GM12878 (cell line): ENCODE results near the gene CRTC3. TPM values are rescaled to one million over a fixed set of nuclear protein-coding genes. Genes with fewer than 3 reads are reported as not detected.

Source experiments
- ATAC-seq: fragments of 200-7000 bp; cut with Tn5 transposase; 3 replicates; pipeline ENCODE4 v1.9.1; 2020; ENCODE audit warnings: mild to moderate bottlenecking, moderate library complexity
- BruUV-seq: library from RNA; stranded (reverse); fragments of 400-500 nt; replicated peaks from 2 replicates; lab custom pipeline; 2021; lab: Mats Ljungman, UMichigan
- CTCF ChIA-PET: fragments of 300-600 bp; sonication (Branson Sonifier 250); formaldehyde crosslinking; extraction: SDS; loops from one replicate; lab custom pipeline; 2021; ENCODE audit warnings: inconsistent platforms; lab: Yijun Ruan, JAX
- POLR2A ChIA-PET: fragments of 350-600 bp; formaldehyde crosslinking; extraction: SDS; loops from one replicate; lab custom pipeline; 2021; ENCODE audit warnings: inconsistent platforms; lab: Charles Lee
- RAD21 ChIA-PET: fragments of 300-600 bp; sonication (Branson Sonifier 250); formaldehyde crosslinking; loops from one replicate; lab custom pipeline; 2023; ENCODE audit warnings: antibody characterized with exemption; ENCODE audit not compliant: unreplicated experiment; lab: Charles Lee
- SMC1A ChIA-PET: fragments of 300-600 bp; sonication (Branson Sonifier 250); formaldehyde crosslinking; loops from one replicate; lab custom pipeline; 2023; ENCODE audit not compliant: unreplicated experiment, uncharacterized antibody; lab: Charles Lee
- DNase-seq: peaks from one replicate; pipeline ENCODE4 v3.0.0-alpha.2; 2011; ENCODE audit warnings: low read depth, low spot score
- FAIRE-seq: peaks from 3 replicates; lab custom pipeline; 2011; peaks lifted over from hg19 to GRCh38; lab: Jason Lieb, UNC
- H2AFZ ChIP-seq: 2 replicates; pipeline ENCODE4 v1.6.0; 2011; ENCODE audit warnings: low read depth, low read length, control low read depth; ENCODE audit not compliant: control insufficient read depth
- H3K27ac ChIP-seq: 2 replicates; pipeline ENCODE4 v1.5.1; 2011; ENCODE audit warnings: control low read depth; ENCODE audit not compliant: control insufficient read depth, insufficient read depth
- H3K27me3 ChIP-seq, 2 experiments: replicated peaks in 1 of 2; 2 replicates each; pipeline versions ENCODE4 v1.6.0 to v1.6.1; 2011; ENCODE audit warnings: low read length in 1 of 2; ENCODE audit not compliant: control insufficient read depth in 2 of 2, insufficient read depth in 2 of 2
- H3K36me3 ChIP-seq, 2 experiments: 2 replicates each; pipeline ENCODE4 v1.5.1; 2011; ENCODE audit warnings: low read length in 1 of 2; ENCODE audit not compliant: control insufficient read depth in 2 of 2, insufficient read depth in 2 of 2
- H3K4me1 ChIP-seq: 2 replicates; pipeline ENCODE4 v1.6.1; 2011; ENCODE audit warnings: mild to moderate bottlenecking, low read length, moderate library complexity, mixed read lengths; ENCODE audit not compliant: control insufficient read depth, insufficient read depth
- H3K4me2 ChIP-seq: 2 replicates; pipeline ENCODE4 v1.6.0; 2011; ENCODE audit warnings: control low read depth; ENCODE audit not compliant: control insufficient read depth, insufficient read depth
- H3K4me3 ChIP-seq: fragments of 200-600 bp; sonication (generic); 2 replicates; pipeline ENCODE4 v1.5.1; 2016
- H3K79me2 ChIP-seq: 2 replicates; pipeline ENCODE4 v1.6.0; 2011; ENCODE audit warnings: low read length; ENCODE audit not compliant: control insufficient read depth, insufficient read depth
- H3K9ac ChIP-seq: 2 replicates; pipeline ENCODE4 v1.8.0; 2011; ENCODE audit warnings: low read length, control low read depth, mixed read lengths; ENCODE audit not compliant: control insufficient read depth, insufficient read depth
- H3K9me3 ChIP-seq: replicated peaks from 3 replicates; pipeline ENCODE4 v1.5.1; 2011; ENCODE audit warnings: mild to moderate bottlenecking, low read length; ENCODE audit not compliant: control insufficient read depth, insufficient read depth
- H4K20me1 ChIP-seq: 2 replicates; pipeline ENCODE4 v1.6.0; 2011; ENCODE audit not compliant: control insufficient read depth, insufficient read depth
- ASH2L ChIP-seq: fragments of 300-600, 200-600 bp; sonication (generic); IDR thresholded peaks from 2 replicates; pipeline ENCODE4 v1.6.1; 2017; ENCODE audit warnings: low read depth, mild to moderate bottlenecking, borderline replicate concordance
- BACH1 ChIP-seq: fragments of 450-650 bp; IDR thresholded peaks from 2 replicates; pipeline ENCODE4 v1.6.1; 2017; ENCODE audit warnings: mild to moderate bottlenecking, borderline replicate concordance
- BRCA1 ChIP-seq: IDR thresholded peaks from 2 replicates; pipeline ENCODE4 v1.6.1; 2011; ENCODE audit warnings: low read depth, low read length, improper control_type of control experiment
- CREM ChIP-seq: IDR thresholded peaks from 2 replicates; pipeline ENCODE4 v1.6.1; 2014; ENCODE audit warnings: antibody characterized with exemption, low read depth
- ESRRA ChIP-seq: IDR thresholded peaks from 2 replicates; pipeline ENCODE4 v1.6.1; 2012; ENCODE audit warnings: mild to moderate bottlenecking, low read length, improper control_type of control experiment
- FOS ChIP-seq: IDR thresholded peaks from 3 replicates; pipeline ENCODE4 v1.6.1; 2011; ENCODE audit warnings: borderline replicate concordance; ENCODE audit not compliant: insufficient read length; ENCODE audit errors: extremely low read depth
- FOXK2 ChIP-seq: fragments of 450-650 bp; IDR thresholded peaks from 2 replicates; pipeline ENCODE4 v1.6.1; 2017; ENCODE audit warnings: mild to moderate bottlenecking, moderate library complexity
- HDAC2 ChIP-seq: fragments of 200-600 bp; sonication (generic); IDR thresholded peaks from 2 replicates; pipeline ENCODE4 v1.6.1; 2017
- NFYA ChIP-seq: IDR thresholded peaks from 2 replicates; pipeline ENCODE4 v1.6.1; 2011; ENCODE audit warnings: low read depth, mild to moderate bottlenecking, low read length, improper control_type of control experiment, borderline replicate concordance
- NR2C1 ChIP-seq: fragments of 450-650 bp; IDR thresholded peaks from 2 replicates; pipeline ENCODE4 v1.6.1; 2017; ENCODE audit warnings: antibody characterized with exemption, mild to moderate bottlenecking, moderate library complexity
- NR2C2 ChIP-seq: IDR thresholded peaks from 2 replicates; pipeline ENCODE4 v1.6.1; 2011; ENCODE audit warnings: borderline replicate concordance, low read depth; ENCODE audit not compliant: control insufficient read depth, insufficient read length
- NRF1 ChIP-seq: conservative IDR thresholded peaks from 2 replicates; pipeline ENCODE4 v1.6.1; 2011; ENCODE audit warnings: mild to moderate bottlenecking, low read depth, low read length, improper control_type of control experiment
- PML ChIP-seq: IDR thresholded peaks from 2 replicates; pipeline ENCODE4 v1.6.1; 2012; ENCODE audit warnings: low read length, inconsistent platforms
- SMAD1 ChIP-seq: fragments of 450-650 bp; IDR thresholded peaks from 2 replicates; pipeline ENCODE4 v1.6.1; 2018; ENCODE audit warnings: mild to moderate bottlenecking, low read depth; ENCODE audit not compliant: partially characterized antibody
- SUPT20H ChIP-seq: IDR thresholded peaks from 2 replicates; pipeline ENCODE4 v1.6.1; 2011; ENCODE audit warnings: low read depth, mild to moderate bottlenecking, low read length, moderate library complexity, borderline replicate concordance; ENCODE audit not compliant: control insufficient read depth
- SUZ12 ChIP-seq: fragments of 200-600 bp; sonication (generic); IDR thresholded peaks from one replicate; pipeline ENCODE4 v1.6.1; 2018; ENCODE audit warnings: antibody characterized with exemption, mild to moderate bottlenecking; ENCODE audit not compliant: unreplicated experiment
- TCF12 ChIP-seq: IDR thresholded peaks from 2 replicates; pipeline ENCODE4 v1.6.1; 2011; ENCODE audit warnings: low read depth, mild to moderate bottlenecking, low read length
- ZBED1 ChIP-seq: IDR thresholded peaks from 2 replicates; pipeline ENCODE4 v1.6.1; 2016; ENCODE audit warnings: borderline replicate concordance
- ZZZ3 ChIP-seq: IDR thresholded peaks from 2 replicates; pipeline ENCODE4 v1.6.1; 2011; ENCODE audit warnings: low read depth; ENCODE audit not compliant: control insufficient read depth, insufficient read length
- WGBS: methylation state at CpG from one replicate; pipeline ENCODE4 v1.1.6; 2016; ENCODE audit warnings: low lambda C conversion rate; ENCODE audit not compliant: insufficient replicate concordance, insufficient coverage; ENCODE audit errors: missing lambda C conversion rate; 5-methylcytosine and 5-hydroxymethylcytosine counted together
- in situ Hi-C: fragments of 300-500 bp; cut with MboI; formaldehyde crosslinking; loops from 9 replicates; pipeline ENCODE4 v1.14.3; 2018; ENCODE audit warnings: mixed read lengths
- intact Hi-C: fragments of 100-400 bp; cut with micrococcal nuclease; formaldehyde crosslinking; loops from one replicate; pipeline ENCODE4 v1.14.2; 2022; ENCODE audit not compliant: unreplicated experiment
- polyA plus RNA-seq, 11 experiments: library from polyadenylated mRNA; depleted of rRNA in 4 of 11; unstranded in 6 of 11; stranded (reverse) in 5 of 11; fragments of >200 nt; fragmentation: Nextera tagmentation in 4 of 11; fragmentation: Illumina TruSeq in 1 of 11; extraction: Ambion mirVana in 4 of 11; extraction: Trizol in 1 of 11; gene quantifications; 1 replicate in 1 of 11; 2 replicates in 10 of 11; pipeline versions ENCODE4 v1.2.1 to v1.2.3, GENCODE V29; 2011 to 2016; ENCODE audit warnings: inconsistent platforms in 2 of 11, missing spikeins in 2 of 11, low read depth in 1 of 11
- total RNA-seq, 4 experiments: library from RNA; depleted of rRNA in 3 of 4; stranded (reverse); fragments of >200 nt in 3 of 4; fragmentation: Illumina TruSeq in 1 of 4; extraction: Trizol in 1 of 4; gene quantifications; 2 replicates each; pipeline versions ENCODE4 v1.2.1 to v1.2.3, GENCODE V29; 2013 to 2021
- TF ChIP-seq, protein P1 (sequence below): IDR thresholded peaks from 2 replicates; pipeline ENCODE4 v1.6.1; 2011; ENCODE audit warnings: borderline replicate concordance, low read depth, mild to moderate bottlenecking, moderate library complexity, low read length; ENCODE audit not compliant: insufficient read depth, poor library complexity, severe bottlenecking

Gene CRTC3
- total and polyA plus RNA-seq, 10 of the 15 experiments (the other 5 are each of a cell fraction or from before 2014, with no cell fraction given): 3.5 to 36.9 (median 18.9) TPM

DNA sequence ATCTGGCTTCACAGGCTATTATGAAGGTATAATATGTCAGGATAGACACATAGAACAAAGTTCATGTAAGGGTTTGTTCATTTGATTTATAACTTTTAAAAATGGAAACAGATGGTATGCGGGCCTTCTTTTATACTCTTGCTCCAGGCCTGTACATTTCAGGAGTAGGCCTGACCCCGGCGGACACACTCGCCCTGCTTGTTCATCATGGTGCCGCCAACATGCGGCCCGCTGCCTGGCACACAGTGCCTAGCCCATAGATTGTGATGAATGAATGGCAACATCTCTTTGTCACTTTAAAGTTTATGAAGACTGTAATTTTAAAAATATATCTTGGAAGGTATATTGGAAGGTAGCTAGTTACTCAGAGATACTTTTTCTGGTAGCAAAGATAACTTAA lies 95.3 kb downstream of the CRTC3 start:
- SMC1A ChIA-PET: no interaction called here
- DNase-seq (no peak), FAIRE-seq (no peak), ATAC-seq (no peak)
- Histone ChIP-seq H3K36me3 (peaks cover 6 to 27% of the 10 kb centered on the region in 2 experiments), H4K20me1 (no peaks in the 10 kb centered on the region), H3K9me3 (no peaks in the 10 kb centered on the region), H3K4me3 (no peak overlapping the region), H3K79me2 (no peaks in the 10 kb centered on the region), H3K27me3 (no peaks in the 10 kb centered on the region), H3K27ac (no peak overlapping the region), H3K9ac (no peak overlapping the region), H3K4me1 (peaks cover 8% of the 10 kb centered on the region), H2AFZ (no peak overlapping the region), H3K4me2 (no peak overlapping the region)
- no TSS peak for BruUV-seq
- in situ Hi-C loops: no loop called here
- TF ChIP-seq NFYA (no peak), ZZZ3 (no peak), FOS (no peak), TCF12 (no peak), ESRRA (no peak), NR2C1 (no peak), ASH2L (no peak), FOXK2 (no peak), SUPT20H (no peak), BRCA1 (no peak), CREM (no peak), NR2C2 (no peak), ZBED1 (no peak), PML (no peak), HDAC2 (no peak), NRF1 (no peak), SMAD1 (no peak), BACH1 (no peak), SUZ12 (no peak)
- TF ChIP-seq, protein P1, sequence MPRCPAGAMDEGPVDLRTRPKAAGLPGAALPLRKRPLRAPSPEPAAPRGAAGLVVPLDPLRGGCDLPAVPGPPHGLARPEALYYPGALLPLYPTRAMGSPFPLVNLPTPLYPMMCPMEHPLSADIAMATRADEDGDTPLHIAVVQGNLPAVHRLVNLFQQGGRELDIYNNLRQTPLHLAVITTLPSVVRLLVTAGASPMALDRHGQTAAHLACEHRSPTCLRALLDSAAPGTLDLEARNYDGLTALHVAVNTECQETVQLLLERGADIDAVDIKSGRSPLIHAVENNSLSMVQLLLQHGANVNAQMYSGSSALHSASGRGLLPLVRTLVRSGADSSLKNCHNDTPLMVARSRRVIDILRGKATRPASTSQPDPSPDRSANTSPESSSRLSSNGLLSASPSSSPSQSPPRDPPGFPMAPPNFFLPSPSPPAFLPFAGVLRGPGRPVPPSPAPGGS: no peak
- WGBS: 100% methylated on average over 7 of the region's 7 CpGs
- intact Hi-C loops: no loop called here
- CTCF ChIA-PET: interaction anchor here (1.0 kb wide), 1 partner anchor 261 kb away, joined by 3 read pairs; no protein-coding TSS in a partner anchor
- RAD21 ChIA-PET: no interaction called here
- POLR2A ChIA-PET: no interaction called here
